ENCODE measurements around the gene RAET1L.
A peak's percentile ranks its signal among the peaks of the same experiment; 100 is the strongest.
"Not testable (repeated sequence)": the region's sequence is repeated elsewhere in the genome, so short reads cannot be mapped to it uniquely, and the experiment has no call there.

The RAET1L gene

DNA sequence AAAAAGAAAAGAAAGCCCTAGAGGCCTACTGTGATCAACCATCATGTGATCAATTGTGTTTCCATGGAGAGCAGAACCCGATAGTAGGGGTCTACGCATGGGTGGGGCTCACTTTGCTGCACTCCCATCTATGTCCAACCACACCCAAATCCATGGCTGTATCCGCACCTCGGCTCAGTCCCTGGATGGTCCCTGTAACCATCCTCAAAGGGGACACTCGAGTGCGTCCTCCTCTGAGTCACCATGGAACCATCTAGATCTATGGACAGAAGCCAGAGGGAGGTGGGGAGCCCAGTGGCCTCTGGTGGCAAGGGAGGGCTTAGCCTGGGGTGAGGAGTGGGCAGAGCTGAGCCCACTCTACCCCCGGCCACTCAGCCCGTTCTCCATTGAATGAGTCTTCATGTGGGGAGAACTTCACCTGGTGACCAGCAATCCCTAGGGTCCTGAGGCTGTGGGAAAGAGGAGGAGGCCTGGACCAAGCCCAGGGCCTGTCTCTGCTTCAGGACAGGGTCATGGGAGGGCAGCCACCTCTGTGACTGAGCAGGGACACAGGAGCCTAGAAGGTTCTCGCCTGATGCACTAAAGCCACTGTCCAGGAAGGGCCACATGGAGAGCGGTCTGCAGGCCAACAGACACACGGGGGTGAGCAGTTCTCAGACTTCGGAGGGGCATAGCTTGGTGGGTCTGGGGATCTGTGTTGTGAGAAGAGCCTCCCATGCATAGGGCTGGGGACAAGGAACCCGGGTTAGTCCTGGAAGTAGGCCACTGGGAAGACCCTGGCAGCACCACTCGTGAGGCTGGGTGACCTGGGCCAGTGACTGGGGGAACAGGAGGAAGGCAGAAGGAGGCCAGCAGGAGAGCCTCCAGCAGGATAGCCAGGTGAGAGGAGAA, 19.3 kb downstream of the RAET1L start:
- TF ChIP-seq, protein P1, sequence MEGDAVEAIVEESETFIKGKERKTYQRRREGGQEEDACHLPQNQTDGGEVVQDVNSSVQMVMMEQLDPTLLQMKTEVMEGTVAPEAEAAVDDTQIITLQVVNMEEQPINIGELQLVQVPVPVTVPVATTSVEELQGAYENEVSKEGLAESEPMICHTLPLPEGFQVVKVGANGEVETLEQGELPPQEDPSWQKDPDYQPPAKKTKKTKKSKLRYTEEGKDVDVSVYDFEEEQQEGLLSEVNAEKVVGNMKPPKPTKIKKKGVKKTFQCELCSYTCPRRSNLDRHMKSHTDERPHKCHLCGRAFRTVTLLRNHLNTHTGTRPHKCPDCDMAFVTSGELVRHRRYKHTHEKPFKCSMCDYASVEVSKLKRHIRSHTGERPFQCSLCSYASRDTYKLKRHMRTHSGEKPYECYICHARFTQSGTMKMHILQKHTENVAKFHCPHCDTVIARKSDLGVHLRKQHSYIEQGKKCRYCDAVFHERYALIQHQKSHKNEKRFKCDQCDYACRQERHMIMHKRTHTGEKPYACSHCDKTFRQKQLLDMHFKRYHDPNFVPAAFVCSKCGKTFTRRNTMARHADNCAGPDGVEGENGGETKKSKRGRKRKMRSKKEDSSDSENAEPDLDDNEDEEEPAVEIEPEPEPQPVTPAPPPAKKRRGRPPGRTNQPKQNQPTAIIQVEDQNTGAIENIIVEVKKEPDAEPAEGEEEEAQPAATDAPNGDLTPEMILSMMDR (IDR thresholded peaks at IDR 0.05): no peak
- no peak overlapping the region for H3K27ac ChIP-seq
- H3K4me3 ChIP-seq: peak overlapping the region; percentile 76
- peak; percentile 70 for DNase-seq (ENCODE audit: low spot score)

DNA sequence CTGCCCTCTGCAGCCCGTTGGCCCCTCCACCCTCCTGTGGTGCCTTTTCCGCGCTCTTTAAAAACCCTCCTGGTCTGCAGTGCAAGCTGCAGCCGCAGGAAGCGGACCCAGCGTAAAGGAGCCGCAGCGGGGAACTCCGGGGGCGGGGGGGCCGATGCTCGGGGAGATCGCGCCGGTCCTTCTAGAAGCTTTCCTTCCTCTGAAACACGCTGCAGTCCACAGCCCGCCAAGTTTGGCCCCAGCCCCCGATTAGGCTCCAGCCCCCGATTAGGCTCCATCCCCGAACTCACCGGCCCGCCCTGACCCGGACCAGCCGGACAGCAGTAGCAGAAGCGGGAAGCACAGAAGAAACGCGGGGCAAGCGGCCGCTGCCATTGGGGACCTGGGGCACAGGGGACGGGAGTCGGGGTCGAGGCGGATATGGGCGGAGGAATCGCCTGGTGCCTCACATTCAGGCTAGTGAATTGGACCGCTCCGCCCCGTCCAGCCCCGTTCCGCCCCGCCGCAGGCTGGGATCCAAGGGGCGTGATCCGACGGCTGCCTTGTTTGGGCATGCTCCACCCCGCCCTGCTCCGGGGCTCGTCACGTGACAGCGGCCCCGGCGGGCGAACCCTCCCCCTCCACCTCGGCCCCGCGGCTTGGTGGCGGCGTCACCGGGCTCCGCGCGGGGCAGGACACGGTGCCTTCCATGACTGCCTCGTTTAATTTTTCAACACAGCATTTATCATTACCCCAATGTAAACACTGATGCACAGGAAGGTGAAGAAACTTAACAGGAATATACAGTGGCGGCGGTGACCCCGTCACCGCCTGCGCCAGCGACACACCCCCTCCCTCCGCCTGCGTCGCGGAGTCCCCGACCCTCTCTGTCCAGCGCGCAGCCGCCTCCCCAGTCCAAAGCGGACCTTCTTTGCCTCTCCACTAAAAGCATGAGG, 20.3 kb downstream of the RAET1L start:
- Histone ChIP-seq H3K4me3 (peak overlapping the region; percentile 76), H3K27ac (no peak overlapping the region)
- DNase-seq (ENCODE audit: low spot score): peak; percentile 86
- TF ChIP-seq, protein P1 (IDR thresholded peaks at IDR 0.05): no peak

DNA sequence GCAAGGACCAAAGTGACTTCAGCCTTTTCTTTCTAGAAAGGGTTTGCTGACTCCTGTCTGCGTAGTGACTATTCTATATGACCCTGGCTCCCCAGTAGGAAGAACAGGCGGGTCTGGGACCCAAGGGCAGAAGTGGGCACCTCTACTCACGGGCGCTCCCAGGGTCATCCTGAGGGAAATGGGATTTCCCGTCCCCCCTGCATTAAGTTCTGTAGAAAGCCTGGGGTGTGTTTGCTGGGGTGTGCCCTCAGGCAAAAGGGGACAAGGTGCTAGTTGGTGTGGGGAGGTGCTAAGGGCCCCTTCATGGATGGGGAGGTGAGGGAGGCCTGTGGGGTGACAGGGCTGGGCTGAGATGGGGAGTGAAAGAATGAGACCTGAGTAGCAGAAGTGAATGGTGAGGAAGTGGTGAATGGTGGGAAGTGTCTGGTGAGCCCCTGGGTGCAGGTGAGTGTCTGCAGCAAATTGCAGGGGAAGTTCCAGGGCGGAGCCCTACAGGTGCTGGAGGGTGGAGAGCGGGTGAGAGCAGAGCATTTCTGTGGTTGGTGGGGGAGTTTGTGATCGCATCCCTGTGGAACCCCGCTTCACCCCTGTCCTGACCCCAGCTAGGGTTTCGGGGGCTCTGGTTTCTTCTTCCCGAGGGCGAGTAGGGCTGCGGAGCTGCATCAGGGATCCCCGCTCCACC, 21.1 kb downstream of the RAET1L start:
- Histone ChIP-seq H3K4me3 (peak overlapping the region; percentile 76), H3K27ac (no peak overlapping the region)
- TF ChIP-seq, protein P1 (IDR thresholded peaks at IDR 0.05): no peak
- DNase-seq (ENCODE audit: low spot score): peak; percentile 66

DNA sequence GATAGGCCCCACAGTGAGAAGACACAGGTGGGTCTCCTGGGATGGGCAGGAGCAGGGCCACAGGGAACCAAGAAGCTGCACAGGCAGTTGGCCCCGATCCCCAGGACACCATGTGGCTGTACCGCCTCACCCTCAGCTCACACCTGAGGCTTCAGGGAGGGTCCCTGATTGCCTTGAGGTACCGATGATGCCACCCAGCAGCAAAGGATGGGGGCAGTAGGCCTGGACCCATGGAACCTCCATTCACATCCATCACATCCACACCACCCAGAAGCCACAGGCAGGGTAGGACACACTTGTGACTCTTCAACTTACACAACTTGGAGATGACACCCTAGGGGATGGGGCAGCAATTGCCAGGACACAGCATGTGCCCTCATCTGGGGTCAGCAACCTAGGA, 21.7 kb downstream of the RAET1L start:
- H3K27ac ChIP-seq; H3K4me3 ChIP-seq; DNase-seq (ENCODE audit: low spot score): not testable (repeated sequence)

DNA sequence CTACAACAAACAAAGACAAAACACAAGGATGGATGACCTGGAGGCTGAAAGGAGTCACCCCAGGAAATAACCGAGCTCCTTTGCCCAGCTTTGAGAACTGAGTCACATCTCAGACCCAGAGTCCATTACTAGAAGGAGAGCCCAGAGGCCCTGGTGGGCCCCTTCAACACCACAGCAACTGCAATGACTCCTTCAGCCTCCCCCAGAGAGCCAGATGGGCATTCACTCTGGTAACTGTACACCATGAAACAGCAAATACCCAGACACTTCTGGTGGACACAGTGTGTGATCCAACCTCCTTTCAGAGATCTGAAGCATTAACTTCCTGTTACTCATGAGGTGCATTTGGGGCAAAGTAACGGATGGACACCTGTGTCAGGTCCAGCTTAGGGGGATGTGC, 22.6 kb downstream of the RAET1L start:
- H3K27ac ChIP-seq: no peak overlapping the region
- TF ChIP-seq, protein P1 (IDR thresholded peaks at IDR 0.05): no peak
- H3K4me3 ChIP-seq: no peak overlapping the region
- DNase-seq (ENCODE audit: low spot score): no peak

DNA sequence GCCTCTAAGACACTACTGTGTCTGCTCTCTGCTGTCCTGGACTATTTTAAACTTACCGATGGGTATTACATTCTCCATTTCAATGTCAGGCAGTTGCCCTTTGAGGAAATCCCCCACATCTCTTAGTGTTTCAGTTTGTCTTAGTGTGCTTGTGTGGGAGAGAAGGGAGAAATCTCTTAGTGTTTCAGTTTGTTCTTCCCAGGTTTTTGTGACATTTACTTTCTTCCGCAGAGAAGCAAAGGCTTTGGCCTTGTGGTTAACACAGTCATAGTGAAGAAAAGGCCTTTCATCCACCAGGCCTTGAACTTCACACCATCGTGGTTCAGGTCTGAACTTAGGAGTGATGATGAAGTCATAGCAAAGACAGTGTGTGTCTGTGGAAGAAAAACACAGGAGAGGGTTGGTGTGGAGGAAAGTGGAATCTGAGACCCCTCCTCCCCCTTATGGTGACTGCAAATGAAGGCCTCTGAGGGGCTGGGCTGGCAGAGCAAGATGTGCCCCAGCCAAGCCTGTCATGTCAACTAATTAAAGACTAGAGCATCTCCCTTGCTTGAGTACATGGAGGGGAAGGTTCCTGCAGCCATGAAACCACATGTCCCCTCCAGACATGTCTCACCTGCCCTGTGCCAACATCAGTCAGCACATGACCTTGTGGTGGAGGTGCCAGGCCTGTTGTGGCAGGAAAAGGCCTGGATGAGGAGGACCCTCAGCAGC, 23.9 kb downstream of the RAET1L start:
- no peak for DNase-seq (ENCODE audit: low spot score)
- Histone ChIP-seq H3K4me3 (no peak overlapping the region), H3K27ac (no peak overlapping the region)
- TF ChIP-seq, protein P1 (IDR thresholded peaks at IDR 0.05): no peak

All from coronary artery (tissue), 2 donors.